Parathyroid adenoma (tissue), 2 donors: Measurements from ENCODE around the gene TRMU.

Source experiments
- H2AFZ ChIP-seq: fragments of 300-600 bp; sonication (generic); one replicate; pipeline ENCODE4 v1.7.0; 2017; ENCODE audit warnings: antibody characterized with exemption, mild to moderate bottlenecking
- H3K27ac ChIP-seq: fragments of 300-600 bp; sonication (generic); one replicate; pipeline ENCODE4 v1.7.0; 2017
- H3K27me3 ChIP-seq: fragments of 300-600 bp; sonication (generic); one replicate; pipeline ENCODE4 v1.7.0; 2017; ENCODE audit warnings: low read length; ENCODE audit not compliant: control insufficient read depth, insufficient read depth
- H3K36me3 ChIP-seq: fragments of 300-600 bp; sonication (generic); one replicate; pipeline ENCODE4 v1.7.0; 2017; ENCODE audit warnings: low read length; ENCODE audit not compliant: control insufficient read depth, insufficient read depth
- H3K4me1 ChIP-seq: fragments of 300-600 bp; sonication (generic); one replicate; pipeline ENCODE4 v1.7.0; 2017; ENCODE audit warnings: control low read depth
- H3K4me2 ChIP-seq: fragments of 300-600 bp; sonication (generic); one replicate; pipeline ENCODE4 v1.7.0; 2017; ENCODE audit warnings: low read length
- H3K4me3 ChIP-seq: fragments of 300-600 bp; sonication (generic); one replicate; pipeline ENCODE4 v1.7.0; 2017; ENCODE audit warnings: low read depth, low read length
- H3K79me2 ChIP-seq: fragments of 300-600 bp; sonication (generic); one replicate; pipeline ENCODE4 v1.7.0; 2017; ENCODE audit warnings: control low read depth
- H3K9ac ChIP-seq: fragments of 300-600 bp; sonication (generic); one replicate; pipeline ENCODE4 v1.7.0; 2017; ENCODE audit warnings: mild to moderate bottlenecking
- H3K9me3 ChIP-seq: fragments of 300-600 bp; sonication (generic); one replicate; pipeline ENCODE4 v1.7.0; 2017; ENCODE audit warnings: low read length; ENCODE audit not compliant: control insufficient read depth
- TF ChIP-seq, protein P1 (sequence below): fragments of 300-600 bp; sonication (generic); IDR thresholded peaks from one replicate; pipeline ENCODE4 v1.7.0; 2017; ENCODE audit warnings: antibody characterized with exemption, mild to moderate bottlenecking
- donor health status: primary hyperparathyroidism.

Gene TRMU

DNA sequence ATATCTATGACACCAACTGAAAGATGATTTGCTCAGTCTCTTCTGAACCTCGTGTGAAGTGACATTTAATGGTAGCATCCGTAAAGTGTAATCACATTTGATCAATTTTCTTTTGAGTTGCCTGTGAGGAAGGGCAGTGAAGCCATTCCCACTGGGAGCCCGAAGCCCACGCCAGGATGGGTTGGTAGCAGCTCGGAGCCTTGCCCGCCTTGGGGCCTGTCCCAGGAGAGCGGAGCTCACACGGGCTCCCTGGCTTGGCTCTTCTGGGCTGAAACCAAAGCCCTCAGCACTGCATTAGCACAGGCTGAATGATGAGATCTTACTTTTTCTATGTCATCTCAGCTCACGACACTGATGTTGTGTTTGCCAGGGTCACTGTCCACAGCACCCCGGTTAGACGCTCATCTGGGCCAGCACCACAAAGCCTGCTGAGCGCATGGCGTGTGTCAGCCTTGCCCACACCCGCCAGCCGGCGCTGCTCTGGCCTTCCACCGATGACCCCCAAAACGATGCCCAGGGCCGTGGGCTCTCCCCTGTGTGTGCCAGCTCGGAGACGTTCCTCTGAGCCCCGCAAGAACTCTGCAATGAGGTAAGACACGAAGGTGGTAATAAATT lies 9.3 kb upstream of the TRMU start:
- Histone ChIP-seq H3K9me3 (no peaks in the 10 kb centered on the region), H3K27me3 (no peaks in the 10 kb centered on the region), H3K4me2 (no peak overlapping the region), H3K9ac (no peak overlapping the region), H3K27ac (no peak overlapping the region), H2AFZ (no peak overlapping the region), H3K4me1 (no peaks in the 10 kb centered on the region), H3K36me3 (no peaks in the 10 kb centered on the region), H3K79me2 (no peaks in the 10 kb centered on the region), H3K4me3 (no peak overlapping the region)
- TF ChIP-seq, protein P1, sequence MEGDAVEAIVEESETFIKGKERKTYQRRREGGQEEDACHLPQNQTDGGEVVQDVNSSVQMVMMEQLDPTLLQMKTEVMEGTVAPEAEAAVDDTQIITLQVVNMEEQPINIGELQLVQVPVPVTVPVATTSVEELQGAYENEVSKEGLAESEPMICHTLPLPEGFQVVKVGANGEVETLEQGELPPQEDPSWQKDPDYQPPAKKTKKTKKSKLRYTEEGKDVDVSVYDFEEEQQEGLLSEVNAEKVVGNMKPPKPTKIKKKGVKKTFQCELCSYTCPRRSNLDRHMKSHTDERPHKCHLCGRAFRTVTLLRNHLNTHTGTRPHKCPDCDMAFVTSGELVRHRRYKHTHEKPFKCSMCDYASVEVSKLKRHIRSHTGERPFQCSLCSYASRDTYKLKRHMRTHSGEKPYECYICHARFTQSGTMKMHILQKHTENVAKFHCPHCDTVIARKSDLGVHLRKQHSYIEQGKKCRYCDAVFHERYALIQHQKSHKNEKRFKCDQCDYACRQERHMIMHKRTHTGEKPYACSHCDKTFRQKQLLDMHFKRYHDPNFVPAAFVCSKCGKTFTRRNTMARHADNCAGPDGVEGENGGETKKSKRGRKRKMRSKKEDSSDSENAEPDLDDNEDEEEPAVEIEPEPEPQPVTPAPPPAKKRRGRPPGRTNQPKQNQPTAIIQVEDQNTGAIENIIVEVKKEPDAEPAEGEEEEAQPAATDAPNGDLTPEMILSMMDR: no peak

DNA sequence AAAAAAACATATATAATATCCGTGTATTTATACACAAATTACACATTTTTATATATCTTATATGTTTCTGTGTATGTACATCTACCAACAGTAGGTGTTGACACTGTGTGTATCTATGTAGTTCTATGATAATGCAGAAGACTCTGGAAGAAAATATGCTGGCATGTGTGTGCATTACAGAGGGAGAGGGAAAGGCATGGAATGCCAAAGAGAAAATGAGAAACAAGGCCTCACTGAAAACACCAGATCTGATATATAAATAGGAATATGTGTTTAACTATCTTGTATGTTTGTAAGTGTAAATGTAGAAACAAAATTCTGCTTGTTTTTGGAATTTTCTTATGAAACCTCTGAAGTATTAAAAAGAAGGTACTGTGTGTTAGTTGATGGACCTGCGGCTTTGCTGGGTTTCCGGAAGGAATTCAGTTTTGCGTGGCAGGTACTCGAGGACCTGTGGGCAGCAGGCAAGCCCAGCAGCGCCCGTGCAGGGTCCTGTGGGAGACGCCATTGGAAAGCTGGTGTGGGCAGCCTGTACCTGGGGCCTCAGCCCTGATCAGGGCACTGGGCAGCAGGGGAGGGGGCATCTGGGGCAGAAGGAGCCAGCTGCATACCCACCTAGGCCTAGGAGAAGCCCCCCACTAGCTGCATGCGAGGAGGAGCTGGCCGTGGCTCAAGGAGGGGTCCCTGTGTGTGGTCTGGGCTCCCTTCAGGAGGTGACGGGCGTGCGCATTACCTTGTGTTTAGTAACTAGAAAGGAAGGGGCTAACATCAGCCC lies 7.6 kb upstream of the TRMU start:
- Histone ChIP-seq H3K4me1 (no peaks in the 10 kb centered on the region), H3K27me3 (no peaks in the 10 kb centered on the region), H2AFZ (no peak overlapping the region), H3K27ac (no peak overlapping the region), H3K4me3 (no peak overlapping the region), H3K9ac (no peak overlapping the region), H3K36me3 (no peaks in the 10 kb centered on the region), H3K79me2 (no peaks in the 10 kb centered on the region), H3K9me3 (no peaks in the 10 kb centered on the region), H3K4me2 (no peak overlapping the region)
- TF ChIP-seq, protein P1: no peak

DNA sequence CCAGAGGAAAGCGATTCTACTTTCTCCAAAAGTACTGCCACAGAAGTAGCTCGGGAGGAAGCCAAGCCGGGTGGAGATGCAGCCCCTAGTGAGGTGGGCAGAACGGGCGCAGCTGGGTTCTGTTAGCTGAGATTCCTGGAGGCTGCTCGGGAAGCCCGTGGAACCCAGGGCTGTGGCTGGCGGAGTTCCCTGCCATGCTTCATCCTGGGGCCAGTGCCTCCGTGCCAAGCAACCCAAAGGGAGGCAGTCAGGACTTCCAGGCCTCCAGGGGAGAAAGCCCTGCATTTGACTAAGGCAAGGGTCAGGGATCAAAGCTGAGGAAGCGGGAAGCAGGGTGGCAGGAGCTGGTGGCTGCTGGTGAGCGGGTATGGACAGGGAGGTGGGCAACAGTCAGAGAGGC lies 6.7 kb upstream of the TRMU start:
- H3K36me3 ChIP-seq: no peaks in the 10 kb centered on the region
- H3K27me3 ChIP-seq: no peaks in the 10 kb centered on the region

DNA sequence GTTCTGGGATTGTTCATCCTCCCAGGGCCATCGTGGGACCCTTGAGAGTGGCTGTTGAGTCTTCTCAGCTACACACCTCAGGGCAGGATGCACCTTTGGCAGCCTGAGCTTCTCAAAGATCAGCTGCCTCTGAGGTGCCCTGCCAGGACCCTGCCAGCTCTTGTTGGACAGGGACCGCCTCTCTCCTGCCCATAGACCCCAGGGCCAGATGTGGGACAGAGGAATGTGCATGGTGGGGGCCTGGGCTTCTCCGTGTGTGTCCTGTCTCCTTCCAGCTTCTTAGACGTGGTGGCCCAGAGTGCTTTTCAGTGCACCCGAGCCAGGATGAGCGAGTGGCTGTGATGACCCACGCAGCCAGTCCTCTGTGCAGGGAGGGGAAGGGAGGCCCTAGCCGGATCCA lies 5.9 kb upstream of the TRMU start:
- TF ChIP-seq, protein P1: no peak
- no peak overlapping the region for H3K9ac ChIP-seq
- no peak overlapping the region for H3K4me2 ChIP-seq
- no peaks in the 10 kb centered on the region for H3K4me1 ChIP-seq
- no peak overlapping the region for H3K27ac ChIP-seq
- no peak overlapping the region for H2AFZ ChIP-seq
- H3K36me3 ChIP-seq: no peaks in the 10 kb centered on the region
- no peaks in the 10 kb centered on the region for H3K9me3 ChIP-seq
- H3K4me3 ChIP-seq: no peak overlapping the region
- H3K27me3 ChIP-seq: no peaks in the 10 kb centered on the region
- H3K79me2 ChIP-seq: no peaks in the 10 kb centered on the region

More for the DNA sequence above, 6.7 kb upstream of the TRMU start:
- TF ChIP-seq, protein P1: no peak
- no peak overlapping the region for H3K4me3 ChIP-seq
- H3K4me1 ChIP-seq: no peaks in the 10 kb centered on the region
- H3K79me2 ChIP-seq: no peaks in the 10 kb centered on the region
- no peak overlapping the region for H3K9ac ChIP-seq
- H3K9me3 ChIP-seq: no peaks in the 10 kb centered on the region
- no peak overlapping the region for H3K4me2 ChIP-seq
- H3K27ac ChIP-seq: no peak overlapping the region
- H2AFZ ChIP-seq: no peak overlapping the region
